LNCAP (cell line): Measurements from ENCODE around the gene ADAM12.

Experiments used
- TF ChIP-seq, protein P1 (sequence below): fragments of 450-650 bp; IDR thresholded peaks from 2 replicates; pipeline ENCODE4 v1.5.1; 2017; ENCODE audit warnings: mild to moderate bottlenecking

The ADAM12 gene

DNA sequence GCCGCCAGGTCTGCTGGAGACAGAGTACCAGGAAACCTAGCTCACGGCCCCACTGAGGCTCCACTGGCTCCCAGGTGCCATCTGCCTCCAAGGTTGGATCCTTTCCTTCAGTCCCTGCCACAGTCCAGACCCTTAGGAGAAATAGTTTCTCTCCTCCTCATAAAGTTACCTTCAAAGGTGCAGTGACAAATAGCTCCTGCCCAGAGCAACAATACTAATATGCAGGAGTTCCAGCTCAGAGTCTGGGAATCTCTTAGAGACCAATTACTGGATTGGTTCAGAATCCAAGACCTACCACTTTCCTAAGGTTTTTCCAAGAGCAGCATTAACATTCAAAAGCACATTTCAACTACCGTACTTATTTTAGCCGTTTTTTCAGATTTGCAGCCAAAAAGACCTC is 41.0 kb upstream of the ADAM12 start:
- TF ChIP-seq, protein P1, sequence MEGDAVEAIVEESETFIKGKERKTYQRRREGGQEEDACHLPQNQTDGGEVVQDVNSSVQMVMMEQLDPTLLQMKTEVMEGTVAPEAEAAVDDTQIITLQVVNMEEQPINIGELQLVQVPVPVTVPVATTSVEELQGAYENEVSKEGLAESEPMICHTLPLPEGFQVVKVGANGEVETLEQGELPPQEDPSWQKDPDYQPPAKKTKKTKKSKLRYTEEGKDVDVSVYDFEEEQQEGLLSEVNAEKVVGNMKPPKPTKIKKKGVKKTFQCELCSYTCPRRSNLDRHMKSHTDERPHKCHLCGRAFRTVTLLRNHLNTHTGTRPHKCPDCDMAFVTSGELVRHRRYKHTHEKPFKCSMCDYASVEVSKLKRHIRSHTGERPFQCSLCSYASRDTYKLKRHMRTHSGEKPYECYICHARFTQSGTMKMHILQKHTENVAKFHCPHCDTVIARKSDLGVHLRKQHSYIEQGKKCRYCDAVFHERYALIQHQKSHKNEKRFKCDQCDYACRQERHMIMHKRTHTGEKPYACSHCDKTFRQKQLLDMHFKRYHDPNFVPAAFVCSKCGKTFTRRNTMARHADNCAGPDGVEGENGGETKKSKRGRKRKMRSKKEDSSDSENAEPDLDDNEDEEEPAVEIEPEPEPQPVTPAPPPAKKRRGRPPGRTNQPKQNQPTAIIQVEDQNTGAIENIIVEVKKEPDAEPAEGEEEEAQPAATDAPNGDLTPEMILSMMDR, result no peak

DNA sequence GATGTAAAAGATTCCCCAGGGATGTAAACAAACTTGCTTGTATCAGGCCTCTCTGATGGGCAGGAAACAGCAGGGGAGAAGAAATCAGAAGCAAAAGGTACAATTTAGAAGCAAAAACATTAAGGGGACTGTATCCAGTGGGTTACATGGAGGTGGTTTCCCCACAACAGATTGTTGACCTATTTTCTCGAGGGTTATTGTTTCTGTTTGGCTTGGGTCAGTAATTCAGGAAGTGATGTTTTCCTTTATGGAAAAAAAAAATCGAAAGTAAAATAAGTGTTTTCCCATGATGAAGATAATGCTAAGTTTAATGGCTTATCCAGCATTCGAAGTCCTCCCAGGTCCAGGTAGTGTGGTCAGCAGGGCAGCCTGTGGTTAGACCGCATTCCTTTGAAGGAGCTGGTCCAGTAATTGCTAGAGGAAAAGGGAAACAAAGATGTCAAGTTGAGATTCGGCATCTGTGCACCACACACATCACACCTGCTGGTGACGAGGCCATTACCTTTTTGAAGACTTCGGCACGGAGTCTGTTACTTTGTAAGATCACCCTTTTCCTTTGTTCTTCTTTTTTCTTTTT is 37.3 kb upstream of the ADAM12 start:
- TF ChIP-seq, protein P1, result no peak

GRCh38 chr10:126425032-126425431 is 36.8 kb upstream of the ADAM12 start:
- TF ChIP-seq, protein P1, result no peak

DNA sequence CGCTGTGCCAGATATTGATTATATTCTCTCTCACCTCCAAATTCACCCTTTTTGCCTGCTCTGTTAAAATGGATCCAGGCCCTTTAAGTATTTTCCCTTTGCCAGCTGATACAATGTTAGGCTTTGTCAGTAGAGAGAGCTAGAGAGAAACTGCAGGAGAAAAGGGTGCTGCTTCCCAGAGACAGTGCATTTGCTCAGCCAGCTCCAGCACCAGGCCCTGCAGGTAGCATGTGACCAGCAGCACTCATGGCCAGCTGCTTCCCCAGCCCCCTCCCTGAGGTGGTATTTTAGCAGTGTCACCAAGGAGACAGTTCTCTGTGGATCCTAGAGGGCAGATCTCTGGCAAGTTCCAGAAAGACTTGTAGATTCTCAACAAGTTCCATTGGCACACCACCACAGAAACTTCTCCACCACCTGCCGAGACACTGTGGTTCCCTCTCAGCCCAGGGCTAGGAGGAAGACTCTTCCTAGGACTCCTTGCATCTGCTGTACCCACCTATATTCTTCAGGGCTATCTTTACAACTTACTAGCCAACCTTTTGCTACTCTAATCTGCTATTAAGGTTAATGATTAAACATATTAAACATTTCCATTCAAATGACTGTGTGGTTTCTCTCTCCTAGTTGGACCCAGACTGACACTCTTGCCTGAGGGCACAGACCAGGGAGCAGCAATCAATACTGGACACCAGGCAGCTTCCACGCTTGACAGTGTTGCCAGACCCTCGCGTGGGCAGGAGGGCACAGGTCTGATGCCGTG is 35.6 kb upstream of the ADAM12 start:
- TF ChIP-seq, protein P1, result no peak

DNA sequence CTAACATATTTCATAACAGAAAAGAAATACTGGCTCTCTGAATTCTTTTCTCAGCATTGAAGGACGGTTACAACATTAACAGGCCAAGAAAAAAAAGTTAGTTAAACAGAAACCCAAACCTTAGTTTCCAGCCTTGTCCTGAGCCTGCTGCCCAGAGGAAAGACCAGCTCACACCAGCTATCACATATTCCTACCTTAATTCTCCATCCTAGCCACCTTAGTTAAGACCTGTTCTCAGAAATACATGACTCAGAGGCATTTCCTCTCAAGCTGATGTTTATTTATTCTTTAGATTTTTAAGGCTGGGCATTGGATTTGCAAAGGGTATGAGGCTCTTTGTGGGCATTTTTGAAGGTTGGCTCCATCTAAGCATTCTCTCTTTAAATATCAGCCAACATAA is 34.3 kb upstream of the ADAM12 start:
- TF ChIP-seq, protein P1, result no peak

DNA sequence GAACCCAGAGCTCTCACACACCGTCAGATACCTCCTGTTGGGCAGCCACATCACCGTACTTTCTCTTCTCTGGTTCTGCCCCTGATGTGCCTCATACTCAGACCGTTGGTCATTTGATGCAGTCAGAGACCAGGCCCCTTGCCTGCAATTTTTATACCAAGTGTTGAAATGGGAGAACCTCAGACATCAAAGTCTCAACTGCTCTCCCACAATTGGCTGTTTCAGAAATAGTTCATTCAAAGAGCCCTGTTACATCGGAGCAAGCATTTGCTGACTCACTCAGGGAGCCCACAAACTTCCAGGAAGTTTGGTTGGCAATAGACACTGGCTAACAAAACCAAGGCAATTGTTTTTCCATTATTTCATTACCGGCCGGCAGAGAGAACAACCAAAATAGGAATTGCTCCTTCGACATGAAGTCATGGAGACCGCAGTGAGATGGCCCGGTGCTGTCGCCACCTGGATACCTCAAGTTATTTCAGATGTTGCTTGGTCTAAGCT is 33.5 kb upstream of the ADAM12 start:
- TF ChIP-seq, protein P1, result no peak

- TF ChIP-seq, protein P1, result no peak
Observed at GRCh38 chr10:126420567-126421300, 32.5 kb upstream of the ADAM12 start.
